GM19372 (cell line): Measurements from ENCODE around the gene METRN.
"Not testable (repeated sequence)": the region's sequence is repeated elsewhere in the genome, so short reads cannot be mapped to it uniquely, and the experiment has no call there.

Experiments
- ATAC-seq: cut with Tn5 transposase; IDR thresholded peaks from one replicate; pipeline ENCODE4 v1.9.1; 2021; ENCODE audit warnings: mild to moderate bottlenecking, low read depth, moderate library complexity; ENCODE audit not compliant: unreplicated experiment

The METRN gene

DNA sequence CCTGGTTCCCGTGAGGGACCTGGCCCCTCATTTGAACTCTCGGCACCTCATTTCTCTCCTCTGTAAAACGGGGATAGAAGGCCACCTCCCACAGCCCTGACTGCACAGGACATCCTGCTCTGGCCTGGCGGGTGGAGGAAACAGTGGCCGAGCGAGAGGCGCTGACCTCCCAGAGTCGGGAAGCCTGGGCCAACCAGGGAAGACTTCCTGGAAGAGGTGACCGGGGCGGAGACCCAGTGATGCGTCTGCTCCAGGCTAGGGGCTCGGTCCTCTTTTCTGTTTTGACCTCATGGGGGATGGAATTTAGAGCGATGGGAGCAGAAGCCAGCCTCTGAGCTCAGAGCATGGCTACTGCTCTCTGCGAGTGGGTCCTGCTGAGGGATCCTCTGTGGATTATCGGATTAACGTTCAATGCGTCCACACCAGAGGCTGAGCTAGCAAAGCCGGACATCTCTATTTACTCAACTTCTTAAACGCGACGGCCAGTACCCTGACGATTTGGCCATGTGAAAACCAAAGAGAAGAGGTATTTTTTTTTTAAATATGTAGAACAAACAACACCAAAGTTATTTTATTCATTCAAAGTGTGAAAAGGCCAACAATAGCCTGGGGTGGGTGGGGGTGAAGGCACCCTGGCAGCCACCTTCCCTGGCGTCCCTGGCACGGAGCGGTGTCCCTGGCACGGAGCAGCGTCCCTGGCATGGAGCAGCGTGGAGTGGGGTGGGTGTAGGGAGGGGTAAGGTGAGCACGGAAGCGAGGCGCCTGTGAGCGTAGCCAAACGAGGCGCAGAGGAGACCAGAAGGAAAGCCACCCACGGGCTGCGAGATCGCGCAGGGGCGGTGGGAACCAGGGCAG lies 36.5 kb downstream of the METRN start:
- no peak for ATAC-seq

DNA sequence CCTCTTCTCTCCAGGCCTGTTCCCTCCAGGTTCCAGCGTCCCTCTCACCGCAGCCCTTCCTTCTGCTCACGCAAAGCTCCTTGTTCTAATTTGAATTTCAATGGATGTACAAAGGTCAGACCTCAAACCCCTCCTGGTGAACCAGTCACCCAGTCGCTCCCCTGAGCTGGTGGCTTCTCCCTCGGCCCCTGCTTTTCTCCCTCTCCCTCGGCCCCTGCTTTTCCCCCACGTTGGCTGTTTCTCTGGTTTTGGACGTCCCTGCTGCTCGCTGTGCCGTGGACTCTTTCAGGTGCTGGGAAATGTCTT lies 37.0 kb downstream of the METRN start:
- no peak for ATAC-seq

DNA sequence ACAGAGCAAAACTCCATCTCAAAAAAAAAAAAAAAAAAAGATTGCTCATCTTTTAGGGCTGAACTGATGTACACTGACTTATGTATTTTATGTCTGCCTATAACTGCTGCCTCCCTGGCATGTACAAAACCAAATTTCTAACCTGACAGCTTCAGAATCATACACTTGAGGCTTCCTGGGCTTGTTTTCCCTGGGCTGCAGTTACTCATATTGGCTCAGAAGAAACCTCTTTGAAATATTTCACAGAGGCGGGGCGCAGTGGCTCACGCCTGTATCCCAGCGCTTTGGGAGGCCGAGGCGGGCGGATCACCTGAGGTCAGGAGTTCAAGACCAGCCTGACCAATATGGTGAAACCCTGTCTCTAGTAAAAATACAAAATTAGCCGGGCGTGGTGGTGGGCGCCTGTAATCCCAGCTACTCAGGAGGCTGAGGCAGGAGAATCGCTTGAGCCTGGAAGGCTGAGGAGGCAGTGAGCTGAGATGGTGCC lies 39.2 kb downstream of the METRN start:
- not testable (repeated sequence) for ATAC-seq

DNA sequence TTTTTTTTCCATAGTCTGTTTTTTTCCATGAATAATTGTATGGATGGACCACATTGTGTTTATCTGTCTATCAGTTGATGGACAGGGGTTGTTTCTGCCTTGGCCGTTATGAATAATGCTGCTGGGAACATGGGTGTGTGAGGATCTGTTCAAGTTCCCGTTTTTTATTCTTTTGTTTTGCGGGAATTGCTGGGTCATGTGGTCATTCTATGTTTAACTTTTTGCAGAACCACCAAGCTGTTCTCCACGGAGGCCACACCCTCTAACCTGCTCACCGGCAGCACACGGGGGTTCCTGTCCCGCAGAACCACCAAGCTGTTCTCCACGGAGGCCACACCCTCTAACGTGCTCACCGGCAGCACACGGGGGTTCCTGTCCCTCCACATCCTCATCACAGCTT lies 39.7 kb downstream of the METRN start:
- no peak for ATAC-seq

DNA sequence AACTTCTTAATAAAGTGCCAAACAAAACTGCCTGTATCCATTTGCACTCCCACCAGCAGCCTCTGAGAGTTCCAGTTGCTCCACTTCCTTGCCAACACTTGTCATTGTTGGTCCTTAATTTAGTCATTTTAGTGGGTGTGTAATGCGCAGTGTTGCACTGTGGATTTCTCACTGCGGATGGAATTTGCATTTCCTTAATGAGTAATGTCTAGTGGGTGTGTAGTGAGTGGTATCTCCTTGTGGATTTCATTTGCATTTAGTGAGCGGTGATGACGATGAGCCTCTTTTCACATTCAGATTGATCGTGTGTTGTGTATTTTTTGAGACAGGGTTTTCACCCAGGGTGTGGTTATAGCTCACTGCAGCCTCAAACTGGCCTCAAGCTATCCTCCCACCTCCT lies 41.5 kb downstream of the METRN start:
- no peak for ATAC-seq

DNA sequence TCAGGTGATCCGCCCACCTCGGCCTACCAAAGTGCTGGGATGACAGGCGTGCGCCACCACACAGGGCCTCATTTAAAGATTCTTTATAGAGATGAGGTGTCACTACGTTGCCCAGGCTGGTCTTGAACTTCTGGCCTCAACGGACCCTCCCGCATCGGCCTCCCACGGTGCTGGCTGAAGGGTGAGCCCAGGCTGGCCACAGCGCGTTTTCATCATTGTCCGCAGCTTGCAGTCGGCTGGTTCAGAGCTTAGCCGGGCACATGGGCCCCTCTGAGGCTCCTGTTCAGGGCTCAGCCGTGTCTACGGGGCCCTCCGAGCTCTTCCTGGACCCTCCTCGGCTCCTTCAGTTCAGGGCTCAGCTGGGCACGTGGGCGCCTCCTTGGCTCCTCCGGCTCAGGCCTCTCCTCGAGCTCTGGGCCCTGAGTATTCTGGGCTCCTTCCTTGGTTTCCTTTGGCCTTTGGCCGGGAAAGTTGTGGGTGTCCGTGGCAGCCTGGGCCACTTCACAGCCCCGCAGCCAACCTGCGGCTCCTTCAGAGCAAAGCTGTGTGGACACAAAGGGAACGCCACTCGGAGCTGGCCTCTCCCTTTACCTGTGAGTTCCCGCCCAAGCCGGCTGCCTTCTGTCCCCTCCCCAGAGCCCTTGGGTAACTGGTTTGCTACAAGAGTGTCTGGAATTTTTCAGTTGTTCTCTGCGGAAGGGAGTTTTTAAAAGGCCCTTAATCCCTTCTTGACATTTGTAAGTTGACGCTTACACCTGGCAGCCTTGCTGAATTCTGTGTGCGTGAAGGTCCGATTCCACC lies 44.4 kb downstream of the METRN start:
- ATAC-seq = no peak

DNA sequence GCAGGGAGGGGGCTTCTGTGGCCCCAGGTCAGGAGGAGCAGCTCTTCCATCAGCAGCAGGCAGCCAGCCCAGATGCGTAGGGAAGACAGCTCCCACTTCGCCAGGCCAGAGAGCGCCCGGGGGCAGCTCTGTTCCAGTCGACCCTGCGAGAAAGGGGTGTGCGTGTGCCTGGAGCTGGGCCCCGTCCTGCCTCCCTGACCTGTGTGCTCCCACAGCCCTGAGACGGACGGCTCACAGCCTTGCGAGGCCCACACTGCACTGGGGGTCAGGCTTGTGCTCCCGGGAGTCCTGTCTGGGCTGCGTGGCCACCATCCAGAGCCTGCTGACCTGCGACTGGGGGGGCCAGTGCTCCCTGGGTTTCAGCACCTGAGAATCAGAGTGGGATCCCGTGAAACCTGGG lies 45.1 kb downstream of the METRN start:
- ATAC-seq = no peak

DNA sequence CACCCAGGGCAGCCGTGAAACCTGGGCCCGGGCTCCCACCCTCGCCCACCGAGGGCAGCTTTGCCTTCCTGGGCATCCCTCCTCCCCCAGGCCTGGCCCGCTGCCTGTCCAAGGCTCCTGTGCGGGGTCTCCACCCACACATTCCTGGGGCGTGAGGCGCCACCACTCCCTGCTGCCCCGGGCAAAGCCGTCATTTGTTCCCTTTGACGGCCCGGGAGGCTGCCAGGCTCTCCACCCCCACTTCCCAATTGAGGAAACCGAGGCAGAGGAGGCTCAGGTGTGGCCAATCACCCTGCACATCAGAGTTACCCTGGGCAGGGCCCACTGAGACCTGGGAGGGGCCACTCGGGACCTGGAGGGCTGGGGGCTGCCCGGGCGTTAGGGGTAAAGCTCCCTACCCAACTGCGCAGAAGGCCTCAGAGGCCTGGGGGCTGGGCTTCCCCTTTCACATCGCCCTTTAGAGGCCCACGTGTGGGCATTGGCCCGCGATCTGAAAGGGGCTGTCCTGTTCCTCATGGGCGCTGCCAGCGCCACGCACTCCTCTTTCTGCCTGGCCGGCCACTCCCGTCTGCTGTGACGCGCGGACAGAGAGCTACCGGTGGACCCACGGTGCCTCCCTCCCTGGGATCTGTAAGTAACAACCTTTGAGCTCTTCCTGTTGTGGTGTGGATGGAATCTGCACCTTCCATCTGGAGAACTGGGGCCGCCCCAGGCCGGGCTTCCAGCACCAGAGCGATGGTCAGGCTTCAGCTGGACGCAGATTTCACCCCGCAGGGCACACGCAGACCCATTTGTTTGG lies 45.8 kb downstream of the METRN start, which contains the start of gene MSLN:
MSLN (plus strand) TSS at position 190 of the 799 bp plus-strand sequence. CDS start 1,947 bp downstream, outside the sequence.
- ATAC-seq = no peak

DNA sequence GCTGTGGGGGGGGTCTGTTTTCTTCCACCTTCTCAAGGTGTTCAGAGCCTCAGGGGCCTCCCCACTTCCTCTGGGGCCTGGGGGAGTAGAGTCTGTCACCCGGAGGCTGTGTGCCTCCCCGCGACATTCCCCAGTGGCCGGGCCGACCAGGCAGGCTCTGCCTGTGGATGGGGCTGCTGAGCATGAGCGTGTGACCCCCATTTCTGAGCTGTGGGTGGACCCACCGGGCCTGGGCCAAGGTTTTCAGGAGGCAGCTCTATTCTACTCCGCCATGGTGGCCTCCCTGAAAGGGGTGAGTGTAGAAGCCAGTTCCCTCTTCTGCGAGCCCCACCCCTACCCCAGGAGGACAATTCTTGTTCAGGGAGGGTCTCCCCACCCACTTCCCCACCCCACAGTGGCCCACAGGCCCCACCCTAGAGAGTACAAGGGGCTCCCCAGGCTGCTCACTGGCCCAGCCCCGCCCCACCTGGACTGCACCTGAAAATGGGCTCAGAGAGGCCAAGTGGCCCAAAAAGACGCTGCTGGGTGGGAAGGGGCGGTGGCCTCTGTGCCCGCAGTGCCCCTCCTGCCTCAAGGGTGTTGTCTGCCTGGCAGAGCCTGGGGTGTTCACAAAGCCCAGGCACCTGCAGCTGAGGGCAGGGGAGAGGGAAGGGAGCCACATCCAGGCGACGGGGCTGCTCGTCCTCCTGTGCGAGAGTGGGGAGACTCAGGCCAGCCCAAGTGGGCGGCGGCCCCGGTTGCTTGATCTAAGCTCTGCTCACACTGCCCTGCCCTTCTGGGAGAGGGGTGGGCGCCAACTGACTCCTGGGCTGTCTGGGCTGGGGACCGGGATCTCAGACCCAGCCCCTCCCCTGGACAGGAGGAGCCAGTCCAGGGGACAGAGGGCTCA lies 47.0 kb downstream of the METRN start:
- ATAC-seq = no peak

DNA sequence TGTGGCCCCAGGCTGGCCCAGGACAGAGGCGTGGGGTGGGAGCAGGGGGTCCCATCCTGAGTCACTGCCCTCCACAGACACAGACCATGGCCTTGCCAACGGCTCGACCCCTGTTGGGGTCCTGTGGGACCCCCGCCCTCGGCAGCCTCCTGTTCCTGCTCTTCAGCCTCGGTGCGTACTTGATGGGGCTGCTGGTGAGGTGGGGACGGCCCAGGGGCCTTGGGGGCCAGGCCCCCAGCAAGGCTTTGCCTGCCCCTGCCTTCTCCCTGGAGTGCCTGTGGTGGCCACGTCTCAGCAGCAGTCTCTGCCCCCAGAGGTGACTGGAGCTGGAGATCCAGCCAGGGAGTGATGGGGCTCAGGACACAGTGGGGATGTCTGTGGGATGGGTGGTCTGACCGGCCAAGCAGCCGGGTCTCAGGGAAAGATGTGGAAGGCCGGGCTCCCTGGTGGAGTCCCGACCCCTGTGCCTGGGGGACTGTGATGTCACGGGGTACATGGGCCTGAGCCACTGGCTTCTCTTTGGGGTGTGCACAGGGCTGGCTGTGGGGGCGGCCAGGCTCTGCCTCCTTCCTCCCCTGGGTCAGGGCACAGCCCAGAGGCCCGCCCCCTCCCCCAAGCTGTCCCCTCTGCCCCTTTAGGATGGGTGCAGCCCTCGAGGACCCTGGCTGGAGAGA lies 47.8 kb downstream of the METRN start:
- no peak for ATAC-seq

DNA sequence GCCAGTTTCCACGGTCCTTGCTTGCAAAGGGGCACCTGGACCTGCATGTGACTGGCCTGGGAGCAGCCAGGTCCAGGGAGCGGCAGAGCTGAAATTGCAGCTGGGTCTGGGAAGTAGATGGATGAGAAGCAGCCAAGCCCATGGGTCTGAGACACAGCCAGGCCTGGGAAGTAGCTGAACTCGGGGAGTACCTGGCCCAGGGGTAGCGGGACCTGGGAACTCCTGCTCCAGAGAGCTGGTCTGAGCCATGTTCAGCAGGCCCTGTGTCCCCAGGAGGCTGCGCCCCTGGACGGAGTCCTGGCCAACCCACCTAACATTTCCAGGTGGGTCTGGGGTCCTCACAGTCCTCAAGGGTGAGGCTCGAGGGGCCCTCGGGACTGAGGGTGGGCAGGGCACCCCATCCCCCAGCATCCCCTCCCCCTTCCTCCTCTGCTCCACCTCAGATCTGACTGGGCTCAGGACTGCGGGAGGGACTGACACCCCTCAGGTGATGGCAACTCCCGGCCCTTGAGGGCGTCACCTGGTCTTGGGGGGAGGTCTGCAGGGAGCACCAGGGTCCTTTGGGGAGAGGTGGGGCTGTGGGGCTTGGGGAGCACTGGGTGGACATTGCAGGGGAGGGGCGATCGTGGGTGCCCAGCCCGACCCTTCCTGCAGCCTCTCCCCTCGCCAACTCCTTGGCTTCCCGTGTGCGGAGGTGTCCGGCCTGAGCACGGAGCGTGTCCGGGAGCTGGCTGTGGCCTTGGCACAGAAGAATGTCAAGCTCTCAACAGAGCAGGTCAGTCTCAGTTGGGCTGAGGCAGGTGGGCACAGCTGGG lies 48.7 kb downstream of the METRN start:
- no peak for ATAC-seq

DNA sequence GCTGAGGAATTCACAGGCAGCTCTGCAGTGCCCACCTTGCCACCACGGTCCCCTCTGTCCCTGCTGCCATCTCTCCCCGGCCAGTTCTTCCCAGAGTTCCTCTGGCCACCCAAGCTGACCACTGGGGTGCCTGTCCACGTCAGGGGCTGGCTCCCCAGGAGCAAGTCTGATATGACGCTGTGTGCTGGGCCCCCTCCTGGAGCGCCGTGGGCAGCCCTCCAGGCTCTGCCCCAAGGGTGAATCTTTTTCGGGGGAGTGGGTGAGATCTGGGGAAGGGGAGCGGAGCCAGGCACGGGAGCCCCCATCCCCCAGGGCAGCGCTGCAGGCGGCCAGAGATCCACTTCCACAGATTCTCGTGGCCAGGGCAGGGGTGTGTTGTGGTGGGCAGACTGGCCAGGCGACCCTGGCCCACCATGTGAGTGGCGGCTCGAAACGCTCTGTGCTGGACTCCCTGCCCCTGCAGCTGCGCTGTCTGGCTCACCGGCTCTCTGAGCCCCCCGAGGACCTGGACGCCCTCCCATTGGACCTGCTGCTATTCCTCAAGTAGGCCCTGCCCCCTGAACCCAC lies 49.3 kb downstream of the METRN start:
- no peak for ATAC-seq

DNA sequence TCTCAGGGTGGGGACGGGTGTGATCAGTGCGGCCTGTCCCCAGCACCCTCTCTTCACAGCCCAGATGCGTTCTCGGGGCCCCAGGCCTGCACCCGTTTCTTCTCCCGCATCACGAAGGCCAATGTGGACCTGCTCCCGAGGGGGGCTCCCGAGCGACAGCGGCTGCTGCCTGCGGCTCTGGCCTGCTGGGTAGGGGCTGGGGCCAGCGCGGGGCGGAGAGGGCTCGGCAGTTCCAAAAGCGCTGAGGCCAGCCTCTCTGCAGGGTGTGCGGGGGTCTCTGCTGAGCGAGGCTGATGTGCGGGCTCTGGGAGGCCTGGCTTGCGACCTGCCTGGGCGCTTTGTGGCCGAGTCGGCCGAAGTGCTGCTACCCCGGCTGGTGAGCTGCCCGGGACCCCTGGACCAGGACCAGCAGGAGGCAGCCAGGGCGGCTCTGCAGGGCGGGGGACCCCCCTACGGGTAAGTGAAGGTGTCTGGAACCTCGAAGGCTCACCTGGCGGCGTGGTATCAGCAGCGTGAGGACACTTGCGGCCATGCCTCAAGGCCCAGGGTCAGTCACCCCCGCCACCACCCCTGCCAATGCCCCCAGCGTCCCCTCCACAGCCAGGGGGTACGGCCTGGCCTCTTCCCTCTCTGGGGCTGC lies 50.0 kb downstream of the METRN start:
- ATAC-seq = no peak

DNA sequence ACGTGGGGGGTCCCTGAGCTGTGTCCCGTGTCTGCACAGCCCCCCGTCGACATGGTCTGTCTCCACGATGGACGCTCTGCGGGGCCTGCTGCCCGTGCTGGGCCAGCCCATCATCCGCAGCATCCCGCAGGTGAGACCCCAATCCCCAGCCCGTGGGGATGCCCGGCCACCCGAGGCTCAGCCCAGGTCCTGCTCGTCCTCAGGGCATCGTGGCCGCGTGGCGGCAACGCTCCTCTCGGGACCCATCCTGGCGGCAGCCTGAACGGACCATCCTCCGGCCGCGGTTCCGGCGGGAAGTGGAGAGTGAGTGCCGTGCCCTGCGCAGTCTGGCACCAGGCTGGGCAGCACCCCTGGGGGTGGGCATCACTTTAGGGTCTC lies 50.6 kb downstream of the METRN start:
- ATAC-seq = no peak

DNA sequence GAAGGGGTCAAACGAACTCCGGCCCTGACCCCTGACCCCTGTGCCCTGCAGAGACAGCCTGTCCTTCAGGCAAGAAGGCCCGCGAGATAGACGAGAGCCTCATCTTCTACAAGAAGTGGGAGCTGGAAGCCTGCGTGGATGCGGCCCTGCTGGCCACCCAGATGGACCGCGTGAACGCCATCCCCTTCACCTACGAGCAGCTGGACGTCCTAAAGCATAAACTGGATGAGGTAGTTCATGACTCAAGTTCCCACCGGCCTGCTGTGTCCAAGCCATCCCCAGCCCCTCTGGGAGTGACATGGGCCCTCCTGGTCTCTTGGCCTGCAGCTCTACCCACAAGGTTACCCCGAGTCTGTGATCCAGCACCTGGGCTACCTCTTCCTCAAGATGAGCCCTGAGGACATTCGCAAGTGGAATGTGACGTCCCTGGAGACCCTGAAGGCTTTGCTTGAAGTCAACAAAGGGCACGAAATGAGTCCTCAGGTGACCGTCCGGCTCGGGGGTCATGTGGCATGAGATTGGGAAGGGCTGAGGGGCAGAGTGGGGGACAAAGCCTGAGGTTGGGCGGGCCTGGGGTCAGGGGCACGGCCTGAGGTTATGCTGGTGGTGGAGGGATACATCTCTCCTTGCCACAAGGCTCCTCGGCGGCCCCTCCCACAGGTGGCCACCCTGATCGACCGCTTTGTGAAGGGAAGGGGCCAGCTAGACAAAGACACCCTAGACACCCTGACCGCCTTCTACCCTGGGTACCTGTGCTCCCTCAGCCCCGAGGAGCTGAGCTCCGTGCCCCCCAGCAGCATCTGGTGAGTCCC lies 51.3 kb downstream of the METRN start:
- no peak for ATAC-seq

DNA sequence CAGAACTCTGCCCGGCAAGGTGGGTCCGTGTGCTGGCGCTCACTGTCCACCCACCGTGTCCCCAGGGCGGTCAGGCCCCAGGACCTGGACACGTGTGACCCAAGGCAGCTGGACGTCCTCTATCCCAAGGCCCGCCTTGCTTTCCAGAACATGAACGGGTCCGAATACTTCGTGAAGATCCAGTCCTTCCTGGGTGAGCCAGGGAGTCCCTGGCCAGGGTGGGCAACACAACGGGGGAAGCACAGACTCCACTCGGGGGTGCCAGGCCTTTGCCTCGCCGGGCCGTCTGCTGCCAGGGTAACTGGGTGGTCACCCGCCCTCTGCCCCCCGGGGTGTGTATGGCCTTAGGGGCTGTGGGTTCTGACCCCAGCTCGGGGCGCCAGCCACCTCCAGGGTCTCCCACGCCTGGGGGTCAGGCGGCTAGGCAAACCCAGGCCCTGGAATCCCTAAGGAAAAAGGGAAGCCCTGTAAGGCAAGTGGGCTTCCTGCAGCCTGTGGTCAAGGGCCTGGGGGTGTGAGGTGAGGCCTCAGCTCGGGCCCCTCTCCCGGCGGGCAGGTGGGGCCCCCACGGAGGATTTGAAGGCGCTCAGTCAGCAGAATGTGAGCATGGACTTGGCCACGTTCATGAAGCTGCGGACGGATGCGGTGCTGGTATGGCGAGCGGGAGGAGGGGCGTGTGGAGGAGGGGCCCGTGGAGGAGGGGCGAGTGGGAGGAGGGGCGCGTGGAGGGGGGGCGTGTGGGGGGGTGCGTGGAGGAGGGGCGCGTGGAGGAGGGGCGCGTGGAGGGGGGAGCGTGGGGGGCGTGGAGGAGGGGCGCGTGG lies 52.1 kb downstream of the METRN start:
- no peak for ATAC-seq
